ENCODE results near the gene MYL7.

The MYL7 gene

DNA sequence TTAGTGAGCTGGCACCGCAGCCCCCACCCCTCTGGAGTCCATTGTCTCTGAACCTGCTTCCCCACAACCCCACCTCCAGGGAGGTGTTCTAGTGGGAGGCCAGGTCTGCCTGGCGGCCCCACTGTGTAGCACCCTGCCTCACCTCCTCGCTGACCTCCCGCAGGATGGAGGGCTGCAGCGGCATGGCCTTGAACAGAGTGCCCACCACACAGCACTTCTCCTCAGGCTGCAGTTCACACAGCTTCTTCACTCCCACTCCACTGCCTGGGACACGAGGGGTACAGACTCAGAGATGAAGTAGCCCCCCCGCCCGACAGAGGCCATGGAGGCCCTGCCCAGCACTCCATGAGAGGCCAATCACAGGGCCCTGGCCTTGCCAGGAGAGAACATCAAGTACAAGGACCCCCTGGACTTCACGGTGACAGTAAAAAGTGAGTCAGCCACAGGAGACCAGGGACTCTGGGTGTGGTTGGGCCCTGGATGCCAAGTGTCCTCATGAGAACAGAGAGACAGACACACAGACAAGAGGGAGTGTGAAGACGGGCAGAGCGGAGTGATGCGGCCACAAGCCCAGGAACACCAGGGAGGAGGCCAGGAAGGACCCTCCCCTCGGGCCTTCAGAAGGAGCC, 23.2 kb downstream of the MYL7 start:
- H3K27ac ChIP-seq (ENCODE audit: low read length) = no peak overlapping the region
- no peak for DNase-seq (ENCODE audit: low read depth, low spot score)
- no peaks in the 10 kb centered on the region; the same call in 1 of the 2 replicates for H3K4me1 ChIP-seq (ENCODE audit: control insufficient read depth, insufficient read depth, low read length)
- H3K27me3 ChIP-seq (ENCODE audit: control insufficient read depth, insufficient read depth, low read length) = no peaks in the 10 kb centered on the region
- no CpG with 5 or more reads among the region's 13 CpGs for WGBS (ENCODE audit: insufficient coverage, insufficient read length)
- H3K4me3 ChIP-seq (ENCODE audit: low read length) = no peak overlapping the region
- no peaks in the 10 kb centered on the region for H3K9me3 ChIP-seq (ENCODE audit: control insufficient read depth, insufficient read depth, low read length)
- peaks cover 50% of the 10 kb centered on the region for H3K36me3 ChIP-seq (ENCODE audit: control insufficient read depth, insufficient read depth, low read length)

DNA sequence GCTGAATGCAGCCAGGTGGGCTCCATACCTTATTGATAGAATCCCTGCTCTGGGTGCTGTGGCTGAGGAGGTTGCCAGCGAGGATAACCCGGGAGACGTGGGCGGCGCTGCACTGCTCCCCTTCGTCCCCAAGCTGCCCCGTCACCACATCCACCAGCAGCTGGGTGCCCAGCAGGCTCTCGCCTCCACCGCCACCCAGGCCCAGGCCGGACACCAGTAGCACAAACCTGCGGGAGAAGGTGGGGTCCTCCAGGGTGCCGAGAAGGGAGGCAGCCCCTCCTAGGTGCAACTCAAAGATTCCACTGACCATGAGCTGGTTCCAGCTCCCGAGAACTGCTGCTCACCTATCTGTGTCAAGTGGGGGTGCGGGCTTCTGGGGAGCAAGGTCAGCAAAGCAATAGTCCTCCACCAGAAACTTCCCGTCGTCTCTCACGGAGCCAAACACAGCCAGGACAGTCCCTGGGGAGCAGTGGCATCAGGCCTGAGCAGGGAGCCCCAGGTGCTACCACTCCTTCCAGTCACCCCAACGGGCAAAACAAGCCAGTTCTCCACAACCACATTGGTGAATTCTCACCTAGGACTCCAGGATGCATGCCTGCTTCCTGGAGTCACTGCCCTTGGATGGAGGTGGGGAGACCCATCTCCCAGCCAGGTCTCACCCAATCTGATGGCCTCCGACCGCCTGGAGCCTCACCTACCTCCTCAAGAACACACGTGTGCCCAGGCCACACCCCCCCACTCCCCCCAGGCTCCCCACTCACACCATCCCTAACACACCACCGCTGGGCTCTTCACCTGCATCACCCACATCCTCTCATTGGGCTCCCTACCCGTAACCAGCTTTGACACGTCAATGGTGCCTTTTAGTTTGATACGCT, 24.1 kb downstream of the MYL7 start:
- no peak for DNase-seq (ENCODE audit: low read depth, low spot score)
- Histone ChIP-seq H3K27me3 (ENCODE audit: control insufficient read depth, insufficient read depth, low read length) (no peaks in the 10 kb centered on the region), H3K9me3 (ENCODE audit: control insufficient read depth, insufficient read depth, low read length) (no peaks in the 10 kb centered on the region), H3K27ac (ENCODE audit: low read length) (no peak overlapping the region), H3K4me1 (ENCODE audit: control insufficient read depth, insufficient read depth, low read length) (peaks cover 2% of the 10 kb centered on the region; the same call in 1 of the 2 replicates), H3K4me3 (ENCODE audit: low read length) (no peak overlapping the region), H3K36me3 (ENCODE audit: control insufficient read depth, insufficient read depth, low read length) (peaks cover 52% of the 10 kb centered on the region)
- WGBS (ENCODE audit: insufficient coverage, insufficient read length) = no CpG with 5 or more reads among the region's 25 CpGs

DNA sequence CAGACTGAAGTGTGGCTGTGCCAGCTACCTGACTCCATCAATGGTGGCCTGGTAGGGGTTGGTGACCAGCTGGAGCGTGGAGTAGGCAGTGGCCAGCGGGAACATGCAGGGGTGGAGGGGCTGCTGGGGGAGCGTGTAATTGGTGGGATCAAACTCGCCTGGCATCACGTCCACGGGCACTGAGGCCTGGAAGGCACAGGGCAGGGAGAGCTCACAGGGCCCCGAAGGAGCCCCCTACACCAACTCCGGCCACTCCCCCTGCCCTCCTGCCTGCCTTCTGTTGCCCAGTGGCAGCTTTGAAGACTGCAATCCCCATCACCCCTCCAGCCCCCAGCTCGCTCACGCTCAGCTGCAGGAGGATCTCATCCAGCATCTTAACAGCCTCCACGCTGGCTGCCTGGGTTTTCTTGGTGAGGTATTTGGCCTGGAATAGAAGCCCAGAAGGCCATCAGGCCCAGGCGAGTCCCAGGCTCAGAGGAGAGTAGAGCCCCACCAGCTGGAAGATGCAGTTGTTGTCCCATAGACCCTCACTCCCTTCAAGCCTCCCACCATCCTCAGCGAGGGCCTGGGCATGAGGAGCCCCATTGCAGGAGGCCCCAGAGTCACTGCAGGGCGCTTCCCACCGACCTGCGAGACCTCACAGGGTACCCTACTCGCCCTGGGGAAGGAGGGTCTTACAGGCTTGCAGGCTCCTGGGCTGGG, 24.9 kb downstream of the MYL7 start:
- no CpG with 5 or more reads among the region's 17 CpGs for WGBS (ENCODE audit: insufficient coverage, insufficient read length)
- Histone ChIP-seq H3K4me3 (ENCODE audit: low read length) (no peak overlapping the region), H3K27me3 (ENCODE audit: control insufficient read depth, insufficient read depth, low read length) (no peaks in the 10 kb centered on the region), H3K36me3 (ENCODE audit: control insufficient read depth, insufficient read depth, low read length) (peaks cover 52% of the 10 kb centered on the region), H3K4me1 (ENCODE audit: control insufficient read depth, insufficient read depth, low read length) (peaks cover 2% of the 10 kb centered on the region; the same call in 1 of the 2 replicates), H3K27ac (ENCODE audit: low read length) (no peak overlapping the region), H3K9me3 (ENCODE audit: control insufficient read depth, insufficient read depth, low read length) (no peaks in the 10 kb centered on the region)
- DNase-seq (ENCODE audit: low read depth, low spot score) = no peak

DNA sequence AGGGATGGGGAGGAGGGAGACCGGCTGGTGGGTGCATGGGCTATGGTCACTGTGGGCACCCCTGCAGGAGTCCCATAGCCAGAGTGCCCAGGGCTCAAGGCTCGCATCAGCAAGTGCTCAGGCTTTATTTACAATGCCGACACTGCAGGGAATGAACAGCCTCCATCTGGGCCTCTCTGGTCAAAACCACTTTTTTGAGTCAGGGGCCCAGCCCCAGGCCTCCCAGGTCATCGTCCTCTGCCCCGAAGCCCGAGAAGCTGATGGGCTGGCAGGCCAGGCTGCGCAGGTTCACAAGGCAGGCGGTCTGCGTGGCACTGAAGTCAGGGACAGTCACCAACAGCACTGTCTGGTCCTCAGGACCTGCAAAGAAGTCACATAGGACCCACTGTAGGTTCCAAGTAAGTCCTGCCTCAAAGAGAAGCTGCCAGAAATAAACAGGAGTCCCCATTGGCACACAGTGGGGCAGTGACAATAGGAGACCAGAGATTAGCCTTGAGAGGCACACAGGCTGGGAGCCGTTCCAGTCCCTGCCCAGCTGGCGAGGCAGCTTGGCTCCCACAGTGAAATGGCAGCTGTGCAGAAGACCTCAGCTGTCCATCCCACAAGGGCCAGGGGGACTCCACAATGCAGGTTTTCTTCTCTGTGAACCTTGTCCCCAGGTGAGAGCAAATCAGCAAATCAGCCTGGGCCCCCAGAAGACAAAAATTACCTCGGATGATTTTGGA, 26.4 kb downstream of the MYL7 start:
- peaks cover 59% of the 10 kb centered on the region for H3K36me3 ChIP-seq (ENCODE audit: control insufficient read depth, insufficient read depth, low read length)
- no peak overlapping the region for H3K4me3 ChIP-seq (ENCODE audit: low read length)
- H3K27me3 ChIP-seq (ENCODE audit: control insufficient read depth, insufficient read depth, low read length) = no peaks in the 10 kb centered on the region
- DNase-seq (ENCODE audit: low read depth, low spot score) = no peak
- 0 out of 2 replicates have a peak, but pooled peaks cover 2% of the 10 kb centered on the region for H3K4me1 ChIP-seq (ENCODE audit: control insufficient read depth, insufficient read depth, low read length)
- no CpG with 5 or more reads among the region's 12 CpGs for WGBS (ENCODE audit: insufficient coverage, insufficient read length)
- H3K9me3 ChIP-seq (ENCODE audit: control insufficient read depth, insufficient read depth, low read length) = no peaks in the 10 kb centered on the region
- H3K27ac ChIP-seq (ENCODE audit: low read length) = no peak overlapping the region

DNA sequence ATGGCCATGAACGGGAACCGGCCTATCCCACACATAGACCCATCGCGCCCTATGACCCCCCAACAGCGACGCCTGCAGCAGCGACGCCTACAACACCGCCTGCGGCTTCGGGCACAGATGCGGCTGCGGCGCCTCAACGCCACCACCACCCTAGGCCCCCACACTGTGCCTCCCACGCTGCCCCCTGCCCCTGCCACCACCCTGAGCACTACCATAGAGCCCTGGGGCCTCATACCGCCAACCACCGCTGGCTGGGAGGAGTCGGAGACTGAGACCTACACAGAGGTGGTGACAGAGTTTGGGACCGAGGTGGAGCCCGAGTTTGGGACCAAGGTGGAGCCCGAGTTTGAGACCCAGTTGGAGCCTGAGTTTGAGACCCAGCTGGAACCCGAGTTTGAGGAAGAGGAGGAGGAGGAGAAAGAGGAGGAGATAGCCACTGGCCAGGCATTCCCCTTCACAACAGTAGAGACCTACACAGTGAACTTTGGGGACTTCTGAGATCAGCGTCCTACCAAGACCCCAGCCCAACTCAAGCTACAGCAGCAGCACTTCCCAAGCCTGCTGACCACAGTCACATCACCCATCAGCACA, 27.3 kb downstream of the MYL7 start:
- Histone ChIP-seq H3K36me3 (ENCODE audit: control insufficient read depth, insufficient read depth, low read length) (peaks cover 57% of the 10 kb centered on the region), H3K4me3 (ENCODE audit: low read length) (no peak overlapping the region), H3K27me3 (ENCODE audit: control insufficient read depth, insufficient read depth, low read length) (no peaks in the 10 kb centered on the region), H3K9me3 (ENCODE audit: control insufficient read depth, insufficient read depth, low read length) (no peaks in the 10 kb centered on the region), H3K4me1 (ENCODE audit: control insufficient read depth, insufficient read depth, low read length) (0 out of 2 replicates have a peak, but pooled peaks cover 2% of the 10 kb centered on the region), H3K27ac (ENCODE audit: low read length) (no peak overlapping the region)
- no CpG with 5 or more reads among the region's 24 CpGs for WGBS (ENCODE audit: insufficient coverage, insufficient read length)
- no peak for DNase-seq (ENCODE audit: low read depth, low spot score)

DNA sequence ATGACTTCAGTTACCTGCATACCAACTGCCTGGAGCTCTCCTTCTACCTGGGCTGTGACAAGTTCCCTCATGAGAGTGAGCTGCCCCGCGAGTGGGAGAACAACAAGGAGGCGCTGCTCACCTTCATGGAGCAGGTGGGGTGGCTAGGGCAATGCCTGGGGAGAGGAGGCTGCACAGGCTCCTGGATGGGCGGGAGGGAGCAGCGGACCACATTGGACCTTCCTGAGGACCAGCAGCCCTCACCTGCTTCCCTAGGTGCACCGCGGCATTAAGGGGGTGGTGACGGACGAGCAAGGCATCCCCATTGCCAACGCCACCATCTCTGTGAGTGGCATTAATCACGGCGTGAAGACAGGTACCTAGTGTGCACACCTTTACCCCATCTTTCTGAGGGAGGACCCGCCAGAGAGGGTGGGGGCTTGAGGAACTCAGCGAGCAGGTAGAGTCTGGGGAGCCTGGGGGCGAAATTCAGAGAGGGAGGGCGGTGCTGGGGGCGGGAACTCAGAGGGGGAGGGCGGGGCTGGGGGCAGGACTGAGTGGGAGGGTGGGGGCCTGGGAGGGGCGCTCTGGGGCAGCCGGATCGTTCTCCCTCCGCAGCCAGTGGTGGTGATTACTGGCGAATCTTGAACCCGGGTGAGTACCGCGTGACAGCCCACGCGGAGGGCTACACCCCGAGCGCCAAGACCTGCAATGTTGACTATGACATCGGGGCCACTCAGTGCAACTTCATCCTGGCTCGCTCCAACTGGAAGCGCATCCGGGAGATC, 28.0 kb downstream of the MYL7 start:
- DNase-seq (ENCODE audit: low read depth, low spot score) = no peak
- no CpG with 5 or more reads among the region's 34 CpGs for WGBS (ENCODE audit: insufficient coverage, insufficient read length)
- H3K4me1 ChIP-seq (ENCODE audit: control insufficient read depth, insufficient read depth, low read length) = 0 out of 2 replicates have a peak, but pooled peaks cover 2% of the 10 kb centered on the region
- no peak overlapping the region for H3K4me3 ChIP-seq (ENCODE audit: low read length)
- H3K36me3 ChIP-seq (ENCODE audit: control insufficient read depth, insufficient read depth, low read length) = peaks cover 56% of the 10 kb centered on the region
- H3K27me3 ChIP-seq (ENCODE audit: control insufficient read depth, insufficient read depth, low read length) = no peaks in the 10 kb centered on the region
- no peaks in the 10 kb centered on the region for H3K9me3 ChIP-seq (ENCODE audit: control insufficient read depth, insufficient read depth, low read length)
- no peak overlapping the region for H3K27ac ChIP-seq (ENCODE audit: low read length)

DNA sequence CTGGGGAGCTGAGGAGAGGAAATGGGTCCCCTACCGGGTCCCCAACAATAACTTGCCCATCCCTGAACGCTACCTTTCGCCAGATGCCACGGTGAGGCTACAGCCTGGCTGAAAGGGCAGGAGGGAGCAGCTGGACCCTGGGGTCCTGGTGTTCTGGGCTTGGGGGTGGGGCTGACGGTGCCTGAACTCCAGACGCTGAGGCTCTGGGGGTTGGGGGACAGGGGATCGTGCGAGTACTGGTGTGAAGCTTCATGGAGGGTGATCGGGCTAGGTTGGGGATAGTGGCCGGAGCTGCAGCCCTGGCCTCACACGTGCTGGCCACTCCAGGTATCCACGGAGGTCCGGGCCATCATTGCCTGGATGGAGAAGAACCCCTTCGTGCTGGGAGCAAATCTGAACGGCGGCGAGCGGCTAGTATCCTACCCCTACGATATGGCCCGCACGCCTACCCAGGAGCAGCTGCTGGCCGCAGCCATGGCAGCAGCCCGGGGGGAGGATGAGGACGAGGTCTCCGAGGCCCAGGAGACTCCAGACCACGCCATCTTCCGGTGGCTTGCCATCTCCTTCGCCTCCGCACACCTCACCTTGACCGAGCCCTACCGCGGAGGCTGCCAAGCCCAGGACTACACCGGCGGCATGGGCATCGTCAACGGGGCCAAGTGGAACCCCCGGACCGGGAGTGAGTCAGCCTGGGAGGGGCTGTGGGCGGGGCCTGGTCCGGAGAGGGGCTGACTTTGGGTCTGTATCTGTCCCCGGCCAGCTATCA, 28.7 kb downstream of the MYL7 start:
- peaks cover 50% of the 10 kb centered on the region for H3K36me3 ChIP-seq (ENCODE audit: control insufficient read depth, insufficient read depth, low read length)
- H3K4me3 ChIP-seq (ENCODE audit: low read length) = no peak overlapping the region
- H3K27me3 ChIP-seq (ENCODE audit: control insufficient read depth, insufficient read depth, low read length) = no peaks in the 10 kb centered on the region
- no peaks in the 10 kb centered on the region for H3K9me3 ChIP-seq (ENCODE audit: control insufficient read depth, insufficient read depth, low read length)
- WGBS (ENCODE audit: insufficient coverage, insufficient read length) = no CpG with 5 or more reads among the region's 41 CpGs
- DNase-seq (ENCODE audit: low read depth, low spot score) = no peak
- no peak overlapping the region for H3K27ac ChIP-seq (ENCODE audit: low read length)
- H3K4me1 ChIP-seq (ENCODE audit: control insufficient read depth, insufficient read depth, low read length) = 0 out of 2 replicates have a peak, but pooled peaks cover 2% of the 10 kb centered on the region

DNA sequence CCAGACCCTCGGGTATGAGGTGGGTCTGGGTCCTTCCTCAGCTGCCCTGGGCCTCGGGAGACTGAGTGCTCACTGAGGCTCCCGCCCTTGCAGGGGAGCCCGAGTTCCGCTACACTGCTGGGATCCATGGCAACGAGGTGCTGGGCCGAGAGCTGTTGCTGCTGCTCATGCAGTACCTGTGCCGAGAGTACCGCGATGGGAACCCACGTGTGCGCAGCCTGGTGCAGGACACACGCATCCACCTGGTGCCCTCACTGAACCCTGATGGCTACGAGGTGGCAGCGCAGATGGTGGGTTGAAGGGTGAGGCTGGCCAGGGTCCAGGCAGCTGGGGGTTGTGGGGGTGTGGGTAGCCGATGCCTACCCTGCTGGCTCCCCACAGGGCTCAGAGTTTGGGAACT, 29.4 kb downstream of the MYL7 start:
- H3K27me3 ChIP-seq (ENCODE audit: control insufficient read depth, insufficient read depth, low read length) = no peaks in the 10 kb centered on the region
- 0 out of 2 replicates have a peak, but pooled peaks cover 2% of the 10 kb centered on the region for H3K4me1 ChIP-seq (ENCODE audit: control insufficient read depth, insufficient read depth, low read length)
- no peak for DNase-seq (ENCODE audit: low read depth, low spot score)
- no peak overlapping the region for H3K27ac ChIP-seq (ENCODE audit: low read length)
- H3K4me3 ChIP-seq (ENCODE audit: low read length) = no peak overlapping the region
- no peaks in the 10 kb centered on the region for H3K9me3 ChIP-seq (ENCODE audit: control insufficient read depth, insufficient read depth, low read length)
- peaks cover 44% of the 10 kb centered on the region for H3K36me3 ChIP-seq (ENCODE audit: control insufficient read depth, insufficient read depth, low read length)
- no CpG with 5 or more reads among the region's 16 CpGs for WGBS (ENCODE audit: insufficient coverage, insufficient read length)

All from iPS DF 6.9 (cell line).